Fibroblast of lung (primary cell): ENCODE measurements around the gene TLR10.

ENCODE experiments used
- CTCF ChIP-seq, 2 donors: IDR thresholded peaks in 1 of 2; conservative IDR thresholded peaks in 1 of 2; 1 replicate in 1 of 2; 2 replicates in 1 of 2; pipeline ENCODE4 v1.5.1; 2011 to 2012; ENCODE audit warnings: low read length in 2 of 2, control low read depth in 1 of 2, inconsistent platforms in 1 of 2, low read depth in 1 of 2, mild to moderate bottlenecking in 1 of 2
- EZH2 ChIP-seq: IDR thresholded peaks from 2 replicates; pipeline ENCODE4 v1.5.1; 2012; ENCODE audit warnings: low read length, control low read depth, mild to moderate bottlenecking; ENCODE audit errors: missing control alignments

GRCh38 chr4:38815885-38816782, 33.3 kb upstream of the TLR10 start:
- no peak for TF ChIP-seq CTCF (conservative IDR thresholded peaks at IDR 0.05 in 1 of 2, IDR thresholded peaks at IDR 0.05 in 1 of 2; ENCODE audit: low read depth in 1 of 2, low read length in 2 of 2)
- no peak for TF ChIP-seq EZH2
